Activated effector memory CD4-positive, alpha-beta T cell treated with Interleukin-2 at 50 U/mL for 16 hours (primary cell): ENCODE measurements around the gene PEG3.

Experiments
- DNase-seq: peaks from one replicate; pipeline ENCODE4 v3.0.0-alpha.2; 2020

The PEG3 gene

GRCh38 chr19:56838909-56839651 lies 1.4 kb downstream of the PEG3 start:
- no peak for DNase-seq

GRCh38 chr19:56838024-56838908 lies 2.3 kb downstream of the PEG3 start:
- no peak for DNase-seq

- no peak for DNase-seq
Observed at GRCh38 chr19:56837492-56838023, 3.0 kb downstream of the PEG3 start.

- no peak for DNase-seq
Observed at GRCh38 chr19:56837004-56837403, 3.5 kb downstream of the PEG3 start.

DNA sequence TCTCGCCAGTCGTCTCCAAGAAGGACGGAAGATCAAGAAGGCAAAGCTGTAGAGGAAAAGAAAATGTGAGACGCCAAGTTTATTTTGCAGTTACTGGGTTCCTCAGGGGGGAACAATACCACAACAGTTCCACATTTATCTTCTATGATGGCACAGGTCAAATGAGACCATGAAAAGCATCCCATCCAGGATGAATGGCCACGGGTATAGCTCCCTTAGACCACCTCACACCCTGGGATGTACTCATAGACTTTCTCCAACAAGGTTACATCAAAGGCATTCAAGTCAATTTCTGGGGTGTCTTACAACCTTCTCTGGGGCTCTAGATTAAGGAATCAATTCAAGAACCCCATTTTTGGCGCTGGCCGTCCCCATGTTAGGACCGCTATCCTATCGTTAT lies 4.5 kb downstream of the PEG3 start:
- no peak for DNase-seq

- no peak for DNase-seq
Observed at GRCh38 chr19:56835401-56835800, 5.1 kb downstream of the PEG3 start.

- no peak for DNase-seq
Observed at GRCh38 chr19:56834564-56835375, 5.8 kb downstream of the PEG3 start.

DNA sequence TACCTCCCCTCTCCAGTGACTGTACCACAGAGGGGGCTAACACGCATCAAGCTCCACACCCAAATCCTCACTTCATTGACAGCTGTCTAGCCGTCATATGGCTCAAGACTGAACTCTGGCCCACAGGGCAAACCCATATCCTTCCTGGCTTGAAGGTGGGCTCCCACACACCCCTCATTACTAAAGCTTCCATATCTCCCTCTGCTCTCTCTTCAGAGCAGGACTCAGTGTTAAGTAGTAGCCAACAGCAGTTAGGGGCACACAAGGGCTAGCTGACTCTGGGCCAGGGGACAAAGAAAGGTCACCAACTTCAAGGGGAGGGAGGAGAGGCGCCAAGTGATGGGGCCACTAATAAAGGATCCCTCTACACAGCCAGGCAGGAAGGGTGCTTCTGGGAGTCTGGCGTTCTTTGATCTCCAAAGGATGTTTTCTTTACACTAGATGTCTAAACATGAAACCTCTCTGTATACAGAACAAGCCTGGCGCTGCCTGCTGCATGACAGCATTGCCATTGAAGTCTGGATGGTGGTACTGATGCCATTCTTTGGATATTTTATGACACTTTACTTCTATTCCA lies 8.1 kb downstream of the PEG3 start:
- no peak for DNase-seq

GRCh38 chr19:56831255-56831654 lies 9.3 kb downstream of the PEG3 start:
- DNase-seq, result no peak

DNA sequence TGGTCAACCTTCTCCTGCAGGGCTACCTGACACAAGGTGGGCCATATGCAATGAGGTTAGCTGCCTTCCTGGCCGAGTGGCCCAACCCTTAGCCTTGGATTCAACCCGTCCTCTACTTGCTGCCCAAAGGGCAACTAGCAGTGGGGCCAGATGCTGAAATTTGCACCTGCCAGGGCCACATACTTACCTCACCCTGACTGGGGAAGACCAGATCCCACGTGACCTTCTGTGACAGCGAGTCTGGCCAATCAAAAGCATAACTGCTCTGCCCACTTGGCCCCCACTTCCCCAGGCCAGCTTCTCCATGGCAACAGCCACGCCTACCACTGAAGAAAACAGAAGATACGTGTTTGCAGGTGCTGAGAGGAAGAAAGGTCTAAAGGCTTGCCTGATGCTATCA lies 10.9 kb downstream of the PEG3 start:
- no peak for DNase-seq

- no peak for DNase-seq
Observed at GRCh38 chr19:56827708-56828107, 12.8 kb downstream of the PEG3 start.

GRCh38 chr19:56823956-56824355 lies 16.6 kb downstream of the PEG3 start:
- no peak for DNase-seq

DNA sequence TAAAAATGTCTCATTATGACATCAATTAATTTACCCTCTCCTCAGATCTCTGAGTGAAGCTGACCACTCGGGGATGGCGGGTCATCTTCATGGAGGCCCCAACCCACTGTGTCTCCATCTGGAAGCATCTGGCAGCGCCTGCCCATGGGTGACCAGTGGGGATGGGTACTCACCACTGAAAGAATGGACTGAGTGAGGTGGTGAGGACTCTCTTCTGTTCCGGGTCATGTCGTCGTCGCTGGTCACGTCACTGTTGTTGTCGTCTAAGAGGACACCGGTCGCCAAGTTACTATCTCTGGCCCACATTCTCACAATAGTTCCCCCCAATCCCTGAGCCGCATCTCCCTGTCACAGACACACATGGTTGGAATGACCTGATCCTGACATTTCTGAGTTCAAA lies 17.1 kb downstream of the PEG3 start:
- no peak for DNase-seq

DNA sequence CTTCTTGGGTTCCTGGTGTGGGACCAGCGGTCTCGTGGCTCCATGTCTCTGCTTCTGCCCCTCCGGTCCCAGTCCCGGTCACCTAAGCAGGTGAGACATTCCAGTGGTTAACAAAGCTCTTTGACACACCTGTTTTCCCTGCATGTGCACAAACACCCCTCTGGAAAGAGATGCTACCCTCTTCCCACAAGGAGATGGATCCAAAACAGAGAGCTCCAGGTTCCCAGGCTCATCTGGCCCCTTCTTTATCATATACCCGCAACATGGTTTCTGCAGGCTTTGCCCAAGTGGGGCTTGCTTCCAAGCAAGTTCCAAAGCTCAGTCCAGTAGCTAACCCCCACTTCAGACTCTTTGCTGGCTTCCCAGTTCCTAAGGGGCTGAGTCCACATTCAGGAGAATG lies 17.8 kb downstream of the PEG3 start:
- DNase-seq, result no peak

GRCh38 chr19:56821675-56822074 lies 18.9 kb downstream of the PEG3 start:
- no peak for DNase-seq

DNA sequence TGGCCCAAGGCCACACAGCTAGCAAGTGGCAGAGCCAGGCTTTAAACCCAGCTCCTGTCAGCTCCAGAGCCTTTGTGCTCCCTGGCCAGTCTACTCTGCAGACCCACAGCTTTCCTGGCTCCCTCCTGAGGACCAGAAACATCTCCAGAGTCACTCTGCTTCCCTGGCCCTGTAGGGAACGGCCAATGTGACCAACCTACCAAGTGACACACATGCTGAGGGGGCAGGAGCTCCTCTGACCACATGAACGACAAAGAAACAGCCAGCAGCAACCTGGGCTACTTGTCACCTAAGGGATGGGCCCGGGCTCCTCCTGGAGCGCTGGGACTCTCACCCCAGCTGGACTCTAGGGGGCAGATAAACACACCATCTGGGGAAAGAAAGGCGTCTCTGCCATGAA lies 19.3 kb downstream of the PEG3 start:
- no peak for DNase-seq

DNA sequence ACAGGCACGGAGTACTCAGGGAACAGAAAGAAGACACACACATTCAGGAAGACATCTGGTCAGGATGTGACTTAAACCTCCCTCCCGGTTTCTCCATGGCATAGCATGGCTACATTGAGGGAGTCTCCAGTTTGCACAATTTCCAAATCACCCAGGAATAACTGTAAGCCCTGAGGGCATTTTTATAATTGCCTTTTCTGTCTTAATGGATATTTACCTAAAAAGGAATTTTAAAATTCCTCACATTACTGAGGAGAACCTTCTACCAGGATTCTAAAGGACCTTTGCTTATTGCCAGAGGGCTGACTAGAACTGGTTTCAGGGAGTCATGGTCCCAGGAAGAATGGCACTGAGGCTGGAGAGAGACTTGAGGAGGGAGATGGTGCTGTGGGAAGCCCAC lies 21.4 kb downstream of the PEG3 start:
- no peak for DNase-seq

DNA sequence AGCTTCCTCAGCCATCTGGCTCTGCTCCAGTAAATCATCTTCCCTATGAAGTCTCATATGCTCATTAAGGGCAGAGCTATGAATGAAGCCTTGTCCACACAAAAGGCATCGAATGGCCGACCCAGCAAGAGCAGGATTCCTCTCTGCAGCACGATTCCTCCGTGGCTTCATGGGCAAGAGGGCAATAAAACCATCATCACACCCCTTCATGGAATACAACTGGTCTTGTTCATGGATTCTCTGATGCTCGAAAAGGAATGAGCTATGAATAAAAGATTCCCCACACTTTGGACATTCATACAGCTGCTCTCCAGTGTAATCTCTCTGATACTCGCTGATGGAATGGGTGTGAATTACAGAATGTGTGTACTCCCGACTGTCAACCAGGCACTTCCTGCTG lies 25.9 kb downstream of the PEG3 start:
- DNase-seq, result no peak

GRCh38 chr19:56813531-56813930 lies 27.0 kb downstream of the PEG3 start:
- no peak for DNase-seq

DNA sequence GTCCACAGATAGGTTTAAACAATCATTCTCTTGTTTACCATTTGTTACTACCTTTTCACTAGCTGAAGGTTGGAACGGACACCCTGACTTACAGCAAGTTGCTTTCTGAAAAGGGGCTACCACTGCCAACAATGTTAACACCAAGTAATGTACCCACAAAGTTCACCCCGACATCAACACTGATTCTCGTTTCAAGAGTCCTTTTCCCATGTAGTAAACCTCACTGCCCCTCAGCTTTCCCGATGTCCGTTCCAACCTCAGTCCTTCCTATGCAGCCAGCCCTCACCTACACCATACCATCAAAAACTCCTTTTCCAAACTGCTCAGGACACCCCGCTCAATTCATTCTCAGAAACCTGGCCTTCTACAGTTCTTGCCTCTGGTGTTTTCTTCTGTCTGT lies 29.0 kb downstream of the PEG3 start:
- DNase-seq, result no peak

DNA sequence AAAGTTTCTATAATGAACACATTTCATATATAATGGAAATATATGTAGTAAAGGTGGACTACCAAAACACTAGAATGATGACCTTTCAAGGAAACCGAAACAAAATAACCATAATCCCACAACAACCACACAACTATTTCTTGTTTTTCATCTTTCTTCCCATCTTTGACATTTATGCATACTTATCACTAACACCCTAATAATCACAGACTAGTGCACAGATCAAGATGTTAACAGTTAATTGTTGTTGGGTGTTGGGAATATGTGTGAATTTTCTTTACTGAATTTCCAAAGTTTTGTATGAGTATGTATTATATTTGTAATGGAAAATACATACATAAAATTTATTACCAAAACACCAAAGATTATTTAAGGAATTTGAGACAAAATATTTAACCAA lies 30.3 kb downstream of the PEG3 start:
- no peak for DNase-seq

DNA sequence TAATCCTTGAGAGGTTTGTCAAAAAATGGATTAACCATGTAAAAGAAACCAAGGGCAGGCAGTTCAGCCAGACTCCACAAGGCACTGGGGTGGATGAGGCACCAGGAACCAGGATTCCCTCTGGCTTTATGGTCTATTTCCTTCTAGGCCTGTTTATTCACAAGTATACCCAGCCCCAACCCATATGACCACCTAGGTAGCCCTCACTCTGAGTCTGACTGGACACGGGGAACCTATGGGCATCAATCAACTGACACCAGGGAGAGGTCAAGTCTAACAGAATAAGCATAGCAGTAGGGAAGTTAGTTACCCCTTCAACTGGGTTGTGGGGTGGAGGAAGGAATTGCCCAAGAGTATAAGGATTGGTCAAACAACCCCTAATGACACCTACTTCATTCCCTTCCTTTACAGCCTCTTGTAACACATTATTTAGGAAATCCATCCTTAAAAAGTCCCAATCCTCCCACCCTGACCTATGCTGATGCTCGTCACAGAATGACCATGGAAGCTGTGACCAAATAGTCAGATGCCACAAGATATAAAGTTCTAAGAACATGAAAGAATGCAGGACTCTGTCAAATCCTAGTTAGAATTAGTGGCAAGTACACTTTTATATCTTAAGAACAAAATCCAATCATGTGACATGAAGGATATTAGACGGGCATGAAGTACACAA lies 31.7 kb downstream of the PEG3 start:
- DNase-seq, result no peak
